Measurements from ENCODE around the gene FXYD2. TPM values are rescaled to one million over a fixed set of nuclear protein-coding genes. Genes with fewer than 3 reads are reported as not detected.

Gene FXYD2
- total RNA-seq, 4 donors from 2014 or later: not detected

DNA sequence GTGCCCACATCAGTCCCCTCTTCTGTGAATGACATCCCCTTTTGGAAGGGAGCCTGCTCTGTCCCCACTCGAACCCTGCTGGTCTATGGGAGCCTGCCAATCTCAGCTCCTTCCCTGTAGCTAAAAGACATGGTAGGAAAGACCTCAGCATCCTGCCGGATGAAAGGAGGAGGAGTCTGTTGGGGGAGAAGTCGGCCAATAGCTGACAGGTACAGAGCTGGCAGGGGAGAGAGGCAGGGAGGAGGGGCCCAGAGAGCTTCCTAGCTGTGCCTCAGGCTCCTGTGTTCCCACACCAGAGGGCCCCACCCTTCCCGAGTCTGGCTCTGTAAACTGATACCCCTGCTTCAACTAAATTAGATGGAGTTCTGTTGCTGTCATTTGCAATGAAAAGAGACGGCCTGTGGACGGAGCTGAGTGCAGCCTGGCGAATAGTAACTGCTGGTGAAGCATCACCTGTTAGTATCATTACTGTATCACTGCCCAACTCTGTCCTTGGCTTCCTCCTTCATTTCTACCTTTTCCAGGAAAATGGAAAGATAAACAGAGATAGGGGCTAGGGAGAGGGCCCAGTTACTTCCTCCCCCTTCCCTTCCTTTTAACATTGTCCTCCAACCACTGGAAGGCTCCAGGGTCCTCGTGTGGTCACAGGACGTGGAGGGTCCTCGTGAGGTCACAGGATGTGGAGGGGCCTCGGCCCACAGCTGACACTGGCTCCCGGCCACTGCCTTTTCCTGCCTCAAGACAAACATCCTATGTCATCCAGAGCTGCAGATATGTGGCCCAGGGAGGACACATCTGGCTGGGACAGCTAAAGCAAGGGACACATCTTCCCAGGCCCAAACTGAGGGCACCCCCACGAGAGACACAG lies 36.8 kb upstream of the FXYD2 start:
- Histone ChIP-seq H3K27me3 (no peaks in the 10 kb centered on the region), H3K27ac (no peak overlapping the region), H3K4me1 (peaks cover 10% of the 10 kb centered on the region), H3K4me3 (no peak overlapping the region), H3K36me3 (no peaks in the 10 kb centered on the region), H3K9me3 (no peaks in the 10 kb centered on the region)
- DNase-seq (ENCODE audit: low spot score in 2 of 2): no peak
- 62% methylated on average over 13 of the region's 13 CpGs for WGBS
- no peak for TF ChIP-seq POLR2AphosphoS5 (IDR thresholded peaks at IDR 0.05)
- TF ChIP-seq, protein P1, sequence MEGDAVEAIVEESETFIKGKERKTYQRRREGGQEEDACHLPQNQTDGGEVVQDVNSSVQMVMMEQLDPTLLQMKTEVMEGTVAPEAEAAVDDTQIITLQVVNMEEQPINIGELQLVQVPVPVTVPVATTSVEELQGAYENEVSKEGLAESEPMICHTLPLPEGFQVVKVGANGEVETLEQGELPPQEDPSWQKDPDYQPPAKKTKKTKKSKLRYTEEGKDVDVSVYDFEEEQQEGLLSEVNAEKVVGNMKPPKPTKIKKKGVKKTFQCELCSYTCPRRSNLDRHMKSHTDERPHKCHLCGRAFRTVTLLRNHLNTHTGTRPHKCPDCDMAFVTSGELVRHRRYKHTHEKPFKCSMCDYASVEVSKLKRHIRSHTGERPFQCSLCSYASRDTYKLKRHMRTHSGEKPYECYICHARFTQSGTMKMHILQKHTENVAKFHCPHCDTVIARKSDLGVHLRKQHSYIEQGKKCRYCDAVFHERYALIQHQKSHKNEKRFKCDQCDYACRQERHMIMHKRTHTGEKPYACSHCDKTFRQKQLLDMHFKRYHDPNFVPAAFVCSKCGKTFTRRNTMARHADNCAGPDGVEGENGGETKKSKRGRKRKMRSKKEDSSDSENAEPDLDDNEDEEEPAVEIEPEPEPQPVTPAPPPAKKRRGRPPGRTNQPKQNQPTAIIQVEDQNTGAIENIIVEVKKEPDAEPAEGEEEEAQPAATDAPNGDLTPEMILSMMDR (IDR thresholded peaks at IDR 0.05): no peak
- TF ChIP-seq EP300 (IDR thresholded peaks at IDR 0.05): no peak
- no peak for TF ChIP-seq POLR2A (IDR thresholded peaks at IDR 0.05)

DNA sequence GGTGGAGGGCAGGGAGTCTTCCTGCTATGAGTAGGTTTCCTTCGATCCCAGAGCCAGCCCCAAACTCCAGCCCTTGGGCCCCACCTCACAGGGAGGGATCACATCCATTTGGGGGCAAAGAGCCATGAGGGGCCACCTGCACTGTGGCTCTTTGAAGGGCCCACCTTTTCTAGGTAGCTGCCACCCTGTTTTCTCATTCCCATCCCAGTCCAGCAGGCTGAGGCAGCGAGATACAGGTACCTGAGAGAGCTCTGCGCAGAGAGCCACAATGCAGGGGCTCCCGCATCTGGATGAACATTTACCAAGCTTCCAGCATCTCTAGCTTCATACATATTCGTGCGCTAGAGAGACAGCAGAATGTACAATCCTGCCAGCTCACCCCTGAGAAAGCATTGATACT lies 35.6 kb upstream of the FXYD2 start:
- peaks cover 10% of the 10 kb centered on the region for H3K4me1 ChIP-seq
- TF ChIP-seq, protein P1 (IDR thresholded peaks at IDR 0.05): no peak
- TF ChIP-seq POLR2A (IDR thresholded peaks at IDR 0.05): no peak
- 81% methylated on average over 6 of the region's 6 CpGs for WGBS
- no peak overlapping the region for H3K27ac ChIP-seq
- H3K27me3 ChIP-seq: no peaks in the 10 kb centered on the region
- no peak for DNase-seq (ENCODE audit: low spot score in 2 of 2)
- H3K36me3 ChIP-seq: no peaks in the 10 kb centered on the region
- no peak overlapping the region for H3K4me3 ChIP-seq
- no peaks in the 10 kb centered on the region for H3K9me3 ChIP-seq

DNA sequence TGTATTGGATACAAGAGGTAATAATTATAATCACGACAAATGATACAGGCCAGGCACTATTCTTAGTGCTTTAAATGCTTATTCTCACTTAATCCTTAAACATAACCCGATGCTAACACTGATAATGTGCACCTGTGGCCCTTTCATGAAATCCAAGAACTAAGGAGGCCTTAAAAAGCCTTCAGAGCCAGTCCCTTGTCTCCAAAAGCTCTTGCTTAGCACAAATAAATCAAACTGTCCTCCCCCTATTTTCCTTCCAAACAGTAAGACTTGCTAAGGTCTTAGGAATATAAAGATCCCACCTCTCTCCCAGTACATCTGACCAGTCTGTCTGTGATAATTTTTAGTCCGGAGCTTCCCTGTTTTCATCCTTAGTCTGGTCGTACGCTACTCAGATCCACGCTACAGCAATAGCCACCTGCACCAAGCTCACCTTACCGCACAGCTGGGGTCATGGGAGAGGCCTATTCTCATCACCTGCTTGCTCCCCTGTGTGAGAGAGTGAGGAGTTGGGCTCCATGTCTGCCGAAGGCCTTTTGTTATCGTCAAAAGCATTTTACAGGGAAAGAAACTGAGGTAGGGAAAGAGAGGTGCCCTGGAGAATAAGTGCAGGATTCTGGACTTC lies 35.1 kb upstream of the FXYD2 start:
- DNase-seq (ENCODE audit: low spot score in 2 of 2): no peak
- TF ChIP-seq, protein P1 (IDR thresholded peaks at IDR 0.05): no peak
- no peak for TF ChIP-seq EP300 (IDR thresholded peaks at IDR 0.05)
- no peak for TF ChIP-seq POLR2A (IDR thresholded peaks at IDR 0.05)
- no peak for TF ChIP-seq POLR2AphosphoS5 (IDR thresholded peaks at IDR 0.05)
- 86% methylated on average over 9 of the region's 9 CpGs for WGBS
- H3K36me3 ChIP-seq: no peaks in the 10 kb centered on the region
- no peak overlapping the region for H3K4me3 ChIP-seq
- H3K27ac ChIP-seq: no peak overlapping the region
- H3K27me3 ChIP-seq: no peaks in the 10 kb centered on the region
- H3K4me1 ChIP-seq: peaks cover 10% of the 10 kb centered on the region
- H3K9me3 ChIP-seq: no peaks in the 10 kb centered on the region

DNA sequence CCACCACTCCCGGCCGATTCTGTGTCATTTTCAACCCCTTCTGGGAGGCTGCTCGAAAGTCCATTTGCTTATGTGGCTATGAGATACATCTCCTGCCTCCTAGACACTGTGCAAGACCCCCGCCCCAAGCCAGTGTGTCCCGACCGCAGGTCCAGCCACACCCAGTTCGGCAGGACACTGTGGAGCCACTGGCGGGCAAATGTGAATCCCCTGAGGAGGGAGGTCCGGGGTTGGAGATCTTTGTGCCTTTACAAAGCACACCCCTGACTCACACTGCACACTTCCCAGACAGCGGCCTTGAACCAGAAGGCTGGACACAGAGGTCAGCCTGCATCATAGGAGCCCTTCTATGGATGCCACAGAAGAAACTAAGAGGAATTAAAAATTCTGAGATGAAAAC lies 34.5 kb upstream of the FXYD2 start:
- DNase-seq (ENCODE audit: low spot score in 2 of 2): no peak
- Histone ChIP-seq H3K27me3 (no peaks in the 10 kb centered on the region), H3K9me3 (no peaks in the 10 kb centered on the region), H3K27ac (no peak overlapping the region), H3K4me3 (no peak overlapping the region), H3K36me3 (no peaks in the 10 kb centered on the region), H3K4me1 (peaks cover 10% of the 10 kb centered on the region)
- WGBS: 76% methylated on average over 6 of the region's 10 CpGs
- no peak for TF ChIP-seq POLR2A (IDR thresholded peaks at IDR 0.05)

DNA sequence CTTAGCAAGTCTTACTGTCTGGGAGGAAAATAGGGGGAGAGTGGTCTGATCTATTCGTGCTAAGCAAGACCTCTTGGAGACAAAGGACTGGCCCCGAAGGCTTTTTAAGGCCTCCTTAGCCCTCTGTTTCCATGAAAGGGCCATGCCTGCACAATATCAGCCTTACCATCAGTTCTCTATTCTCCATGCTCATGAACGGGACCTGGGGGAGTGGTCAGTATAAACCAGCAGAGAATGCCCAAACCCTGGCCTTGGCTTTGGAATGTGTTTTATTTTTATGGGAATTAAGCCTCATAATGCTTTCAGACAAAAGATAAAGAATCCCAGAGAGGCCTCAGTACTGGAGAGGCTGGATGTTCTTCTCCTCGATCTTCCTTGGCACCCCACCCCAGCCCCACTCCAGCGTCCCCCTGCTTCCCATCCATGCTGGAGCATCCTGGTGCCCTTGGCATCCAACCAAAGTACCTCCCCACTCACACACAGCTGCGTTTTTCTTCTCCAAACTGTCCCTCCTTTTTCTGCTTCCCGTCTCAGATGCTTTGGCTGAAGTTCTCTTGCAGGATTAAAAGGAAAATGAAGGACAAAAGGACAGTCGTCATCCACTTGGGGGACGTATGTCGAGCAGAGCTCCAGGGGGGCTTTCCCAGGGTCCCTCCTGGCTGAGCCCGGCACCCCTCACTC lies 33.3 kb upstream of the FXYD2 start:
- Histone ChIP-seq H3K4me3 (no peak overlapping the region), H3K27ac (no peak overlapping the region), H3K36me3 (no peaks in the 10 kb centered on the region), H3K27me3 (no peaks in the 10 kb centered on the region), H3K9me3 (peaks cover 4% of the 10 kb centered on the region), H3K4me1 (peaks cover 10% of the 10 kb centered on the region)
- WGBS: 73% methylated on average over 11 of the region's 11 CpGs
- TF ChIP-seq POLR2A (IDR thresholded peaks at IDR 0.05) (no peak), EP300 (IDR thresholded peaks at IDR 0.05) (no peak), POLR2AphosphoS5 (IDR thresholded peaks at IDR 0.05) (no peak)
- TF ChIP-seq, protein P1 (IDR thresholded peaks at IDR 0.05): no peak
- DNase-seq (ENCODE audit: low spot score in 2 of 2): no peak

Measured in suprapubic skin (tissue), 4 donors.